GM18907 (cell line): Measurements from ENCODE around the gene SELE.
"Not testable (repeated sequence)": the region's sequence is repeated elsewhere in the genome, so short reads cannot be mapped to it uniquely, and the experiment has no call there.

Experiments
- ATAC-seq: cut with Tn5 transposase; IDR thresholded peaks from one replicate; pipeline ENCODE4 v1.9.1; 2021; ENCODE audit warnings: mild to moderate bottlenecking, moderate library complexity; ENCODE audit not compliant: unreplicated experiment

The SELE gene

DNA sequence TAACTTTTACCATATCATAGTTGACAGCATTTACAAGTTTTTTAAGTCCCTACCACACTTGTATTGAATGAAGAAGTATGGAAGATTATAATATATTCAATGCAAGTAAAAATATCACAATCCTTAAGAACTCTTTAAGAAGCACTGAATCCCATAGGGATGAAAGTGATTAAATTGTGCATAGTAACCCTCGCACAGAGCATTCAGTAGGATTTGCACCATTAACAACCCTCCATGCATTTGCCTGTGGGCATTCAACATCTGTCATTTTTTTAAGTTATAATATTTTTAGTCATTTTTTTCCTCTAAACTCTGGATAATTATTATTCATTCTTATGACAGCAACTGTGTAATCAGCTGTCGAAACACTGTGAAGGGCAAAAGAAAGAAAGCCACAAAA is 10.1 kb downstream of the SELE start:
- ATAC-seq: no peak

DNA sequence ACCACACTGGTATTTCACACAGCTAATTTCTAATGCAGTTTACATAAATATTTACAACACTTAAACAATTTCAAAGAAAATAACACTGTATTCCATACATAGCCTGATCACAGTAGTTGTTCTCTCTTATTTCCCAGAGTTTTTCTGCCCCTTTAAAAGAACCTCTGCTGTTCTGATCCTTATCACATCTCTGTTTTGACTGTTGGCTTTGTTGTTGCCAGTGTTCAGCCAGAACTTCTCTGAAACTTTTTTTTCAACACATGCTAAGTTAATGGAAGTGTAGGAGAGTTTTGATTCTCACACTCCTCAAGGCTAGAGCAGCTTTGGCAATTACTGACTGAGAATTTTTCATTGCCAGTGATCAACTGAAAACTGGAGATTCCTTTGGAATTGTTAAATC is 11.1 kb downstream of the SELE start:
- ATAC-seq: no peak

DNA sequence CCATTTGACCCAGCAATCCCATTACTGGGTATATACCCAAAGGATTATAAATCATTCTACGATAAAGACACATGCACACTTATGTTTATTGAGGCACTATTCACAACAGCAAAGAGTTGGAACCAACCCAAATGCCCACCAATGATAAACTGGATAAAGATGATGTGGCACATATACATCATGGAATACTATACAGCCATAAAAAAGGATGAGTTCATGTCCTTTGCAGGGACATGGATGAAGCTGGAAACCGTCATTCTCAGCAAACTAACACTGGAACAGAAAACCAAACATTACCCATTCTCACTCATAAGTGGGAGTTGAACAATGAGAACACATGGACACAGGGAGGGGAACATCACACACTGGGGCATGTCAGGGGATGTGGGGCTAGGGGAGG is 18.8 kb downstream of the SELE start:
- not testable (repeated sequence) for ATAC-seq

DNA sequence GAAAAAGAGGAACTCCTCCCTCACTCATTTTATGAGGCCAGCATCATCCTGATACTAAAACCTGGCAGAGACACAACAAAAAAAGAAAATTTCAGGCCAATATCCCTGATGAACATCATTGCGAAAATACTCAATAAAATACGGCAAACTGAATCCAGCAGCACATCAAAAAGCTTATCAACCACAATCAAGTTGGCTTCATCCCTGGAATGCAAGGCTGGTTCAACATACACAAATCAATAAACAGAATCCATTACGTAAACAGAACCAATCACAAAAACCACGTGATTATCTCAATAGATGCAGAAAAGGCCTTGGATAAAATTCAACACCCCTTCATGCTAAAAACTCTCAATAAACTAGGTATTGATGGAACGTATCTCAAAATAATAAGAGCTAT is 20.8 kb downstream of the SELE start:
- not testable (repeated sequence) for ATAC-seq

DNA sequence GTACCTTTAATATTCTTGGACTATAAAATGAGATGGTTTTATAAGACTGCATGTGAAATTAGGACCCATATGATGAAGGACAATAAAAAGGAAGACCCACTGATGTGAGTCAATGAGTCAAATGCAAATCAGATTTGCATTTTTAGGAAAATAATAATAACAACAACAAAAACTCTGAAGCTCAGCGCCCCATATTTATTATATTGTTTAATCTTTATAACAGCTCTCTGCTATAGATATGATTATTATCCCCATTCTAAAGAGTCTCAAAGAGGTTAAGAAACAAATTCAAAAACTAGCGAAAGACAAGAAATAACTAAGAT is 21.6 kb downstream of the SELE start:
- no peak for ATAC-seq

DNA sequence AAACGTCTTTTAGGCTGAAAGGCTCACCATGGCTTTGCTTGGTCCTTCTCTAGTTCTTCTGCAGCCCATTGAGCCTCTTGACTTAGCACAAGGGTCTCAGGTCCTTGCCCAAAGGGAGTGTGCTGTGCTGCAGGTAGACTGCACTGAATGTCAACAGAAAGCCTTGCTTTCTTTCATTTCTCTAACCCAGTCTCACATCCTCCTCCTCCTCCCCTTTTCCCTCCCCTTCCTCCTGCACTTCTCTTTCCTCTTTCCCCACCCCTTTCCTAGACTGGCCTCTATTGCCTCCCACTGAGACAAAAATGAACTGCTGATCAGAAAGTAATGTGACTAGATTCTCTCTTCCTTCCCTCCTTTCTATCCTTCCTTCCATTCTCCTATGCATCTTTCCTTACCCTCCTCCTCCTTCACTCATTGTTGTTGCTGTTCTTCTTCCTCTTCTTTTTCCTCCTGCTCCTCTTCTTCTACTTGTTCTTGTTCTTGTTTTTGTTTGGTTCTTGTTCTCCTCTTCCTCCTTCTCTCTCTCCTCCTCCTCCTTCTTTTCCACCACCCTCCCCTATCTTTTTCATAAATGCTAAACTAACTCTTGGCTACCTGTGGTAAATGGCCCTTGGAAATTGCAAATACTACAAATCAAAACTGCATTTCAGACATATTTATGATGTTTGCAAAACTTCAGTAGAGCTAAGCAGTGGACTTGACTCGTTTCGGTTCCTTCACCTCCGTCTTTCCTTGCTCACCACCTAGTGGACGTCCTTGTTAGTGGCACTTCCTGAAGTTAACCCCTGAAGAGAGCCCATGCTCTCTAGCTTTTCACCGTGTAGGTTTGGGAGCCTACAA is 22.2 kb downstream of the SELE start, which contains the start of gene SELL:
SELL (minus strand) TSS at position 152 of the 840 bp plus-strand sequence; CDS start at position 30, 122 bp downstream.
- peak; percentile 82 for ATAC-seq

DNA sequence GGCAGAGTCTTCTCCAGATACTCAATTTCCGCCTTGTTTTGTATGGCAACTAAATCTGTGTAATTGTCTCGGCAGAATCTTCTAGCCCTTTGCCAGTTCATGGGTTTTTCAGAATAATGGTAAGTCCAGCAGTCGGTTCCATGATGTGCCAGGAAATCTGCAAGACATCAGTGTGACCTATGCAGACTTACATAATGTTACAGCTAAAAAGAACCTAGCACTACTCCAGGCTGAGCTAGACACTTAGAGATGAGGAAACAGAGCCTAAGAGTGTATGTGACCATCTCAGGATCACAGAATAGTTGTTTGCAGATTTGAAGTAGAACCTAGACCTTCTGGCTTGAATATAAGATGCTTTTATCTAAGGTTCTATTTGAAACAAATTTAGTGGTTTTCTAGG is 25.2 kb downstream of the SELE start:
- ATAC-seq: no peak

DNA sequence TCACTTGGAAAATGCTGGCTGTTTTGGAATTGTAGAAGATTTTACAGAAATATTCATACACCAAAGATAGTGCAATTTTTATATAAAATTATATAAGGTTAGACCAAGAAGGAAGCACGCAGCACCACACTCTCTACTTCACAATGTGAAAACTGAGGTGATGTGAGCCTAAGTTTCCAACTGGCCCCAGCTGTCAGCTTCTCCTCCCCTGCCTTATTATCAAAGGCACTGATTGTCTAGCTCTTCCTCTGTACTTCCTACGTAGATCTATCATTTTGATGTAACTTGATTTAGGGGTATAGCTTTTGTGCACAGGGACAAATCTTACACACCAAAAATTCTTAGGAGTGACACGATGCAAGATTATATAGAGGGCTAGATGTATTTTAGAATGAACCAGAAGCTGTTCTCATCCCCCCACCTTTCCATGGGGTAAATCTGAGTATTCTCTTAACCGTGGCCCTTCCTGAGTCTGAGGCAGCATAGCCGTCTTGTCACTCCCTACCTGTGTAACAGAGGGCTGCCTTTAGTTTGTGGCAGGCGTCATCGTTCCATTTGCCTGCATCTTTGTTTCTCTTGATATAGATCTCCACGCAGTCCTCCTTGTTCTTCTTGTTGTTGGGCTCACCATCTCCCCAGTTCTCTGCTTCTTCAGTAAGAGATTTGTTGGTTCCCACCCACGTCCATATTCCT is 25.8 kb downstream of the SELE start:
- no peak for ATAC-seq

DNA sequence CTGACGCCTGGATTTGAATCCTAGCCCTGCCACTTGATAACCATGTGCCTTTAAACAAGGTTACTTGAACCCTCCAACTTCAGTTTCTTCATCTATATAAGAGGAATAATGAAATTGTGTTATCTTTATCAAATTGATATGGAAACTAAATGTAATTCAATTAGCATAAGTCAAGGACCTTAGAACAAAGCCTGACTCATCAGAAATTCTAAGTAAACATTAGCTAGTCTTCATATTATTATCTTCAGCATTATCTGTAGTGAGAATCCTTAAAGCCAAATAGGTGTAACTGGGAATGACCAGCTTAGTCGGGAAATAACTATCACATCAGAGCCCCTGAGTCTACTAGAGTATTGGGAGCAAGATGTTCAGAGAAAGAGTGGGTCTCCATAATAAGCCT is 29.1 kb downstream of the SELE start:
- ATAC-seq: no peak

DNA sequence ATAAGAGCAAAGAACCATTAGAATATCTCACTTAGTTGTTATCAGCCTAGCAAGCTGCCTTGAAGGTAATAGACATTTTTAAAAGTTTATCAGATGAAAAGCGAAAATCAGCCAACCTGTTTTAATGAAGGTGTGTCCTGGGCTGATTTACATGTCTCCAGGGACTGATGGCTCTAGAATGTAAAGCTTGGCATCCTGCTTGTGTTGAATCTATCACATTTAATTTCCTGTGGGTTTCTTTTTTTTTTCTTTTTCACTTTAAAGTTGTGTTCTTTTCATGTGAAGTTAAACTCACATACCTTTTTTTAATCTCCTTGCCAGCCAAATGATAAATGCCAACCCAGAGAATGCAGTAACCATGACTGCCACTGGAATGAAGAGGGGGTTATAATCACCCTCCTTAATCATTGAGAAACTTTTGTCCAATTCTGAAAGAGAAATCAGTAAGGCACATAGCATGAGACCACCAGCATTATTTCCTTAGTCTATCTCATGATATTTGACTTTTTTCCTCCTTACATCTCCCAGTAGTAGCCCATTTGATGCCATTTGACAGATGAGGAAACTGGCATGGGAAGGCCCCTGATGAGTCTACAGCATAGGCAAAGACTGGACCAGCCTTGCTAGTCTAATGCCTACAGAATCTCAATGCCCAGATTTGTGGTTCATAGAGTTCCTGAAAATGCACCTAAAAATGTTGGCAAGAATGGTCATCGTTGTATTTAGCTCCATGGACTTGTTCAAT is 32.4 kb downstream of the SELE start:
- no peak for ATAC-seq

DNA sequence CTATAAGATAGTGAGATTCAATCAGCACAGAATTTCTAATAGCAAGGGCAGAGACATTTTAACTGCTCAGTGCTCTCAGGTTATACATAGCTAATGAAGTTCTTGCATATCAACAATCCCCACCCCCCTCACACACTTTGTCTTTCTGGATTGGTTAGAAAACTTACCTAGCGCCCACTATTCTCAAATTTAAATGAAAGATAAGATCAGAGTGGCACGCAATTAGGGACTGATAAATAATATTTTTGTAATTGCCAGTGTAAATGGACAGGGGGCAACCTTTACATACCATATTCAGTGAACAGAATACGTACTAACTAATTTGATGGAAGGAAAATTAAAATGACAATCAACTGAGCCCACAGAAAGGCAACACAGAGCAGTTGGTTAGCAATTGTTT is 34.2 kb downstream of the SELE start:
- ATAC-seq: no peak

DNA sequence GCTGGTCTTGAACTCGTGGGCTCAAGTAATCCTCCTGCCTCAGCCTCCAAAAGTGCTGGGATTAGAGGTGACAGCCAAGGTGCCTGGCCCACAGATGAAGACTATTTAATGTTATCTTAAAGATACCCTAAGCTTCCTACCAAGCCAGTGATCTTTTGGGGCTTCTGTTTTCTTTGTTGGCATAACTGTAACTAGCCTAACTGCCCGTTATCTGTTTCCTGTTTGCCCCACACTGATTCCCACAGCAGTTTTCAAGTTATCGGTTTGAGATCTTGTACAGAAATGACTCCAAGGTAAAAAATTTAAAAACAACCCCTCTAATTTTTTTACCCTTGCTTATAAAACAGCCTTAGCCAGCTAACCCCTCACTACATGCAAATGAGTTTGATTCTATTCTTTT is 34.9 kb downstream of the SELE start:
- ATAC-seq: peak; percentile 36

DNA sequence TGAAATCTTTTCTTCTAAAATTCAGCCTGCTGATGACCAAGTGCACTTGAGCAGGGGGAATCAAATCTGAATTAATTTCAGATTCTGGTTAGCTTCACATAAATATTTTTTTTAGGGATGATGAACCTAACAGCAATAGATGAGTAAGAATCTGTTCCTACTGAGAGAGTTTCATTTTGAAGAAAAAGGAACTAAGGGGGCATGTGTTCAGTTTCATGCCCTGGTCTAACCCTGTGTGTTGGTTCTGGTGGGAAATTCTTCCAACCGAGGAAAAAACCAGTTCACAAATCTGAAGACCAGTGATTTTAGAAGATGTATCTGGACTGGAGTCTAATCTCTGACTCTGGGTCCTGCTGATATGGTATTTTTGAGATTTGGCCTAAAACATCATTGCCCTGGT is 36.1 kb downstream of the SELE start:
- peak; percentile 44 for ATAC-seq

DNA sequence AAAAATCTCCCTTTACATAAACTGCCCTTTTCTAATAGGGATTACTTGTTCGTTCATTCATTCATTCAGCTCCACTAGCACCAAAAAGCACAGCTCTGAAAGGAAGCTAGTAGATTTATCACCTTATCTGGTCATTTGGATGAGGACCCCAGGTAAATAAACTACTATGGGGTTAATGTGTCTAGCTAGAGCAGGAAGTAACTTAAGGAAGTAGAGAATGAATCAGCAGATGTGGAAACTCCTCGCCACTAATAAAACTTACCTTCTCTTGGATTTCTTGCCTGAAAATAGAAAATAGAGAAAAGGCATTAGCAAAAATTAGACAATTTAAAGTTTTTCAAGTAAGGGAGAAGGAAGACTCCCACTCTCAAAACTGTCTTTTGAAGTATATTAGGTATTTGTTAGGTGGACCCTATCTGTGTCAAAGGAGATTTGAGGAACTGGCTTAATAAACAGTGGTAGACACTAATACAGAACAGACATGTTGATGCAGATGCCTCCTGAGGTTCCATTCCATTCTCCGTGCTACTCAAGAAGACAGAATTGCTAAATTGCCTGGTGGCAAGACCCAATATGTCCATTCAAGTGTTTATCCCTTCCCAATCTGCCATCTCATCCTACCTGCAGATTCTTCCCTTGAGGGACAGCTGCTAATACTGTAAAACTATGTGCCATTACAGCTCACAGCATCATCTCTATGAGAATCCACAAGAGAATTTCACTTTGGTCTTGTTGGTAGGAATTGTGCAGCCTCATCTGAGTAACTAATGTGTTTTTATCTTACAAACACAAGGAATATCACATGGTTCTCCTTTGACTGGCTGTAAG is 37.4 kb downstream of the SELE start:
- ATAC-seq: no peak

DNA sequence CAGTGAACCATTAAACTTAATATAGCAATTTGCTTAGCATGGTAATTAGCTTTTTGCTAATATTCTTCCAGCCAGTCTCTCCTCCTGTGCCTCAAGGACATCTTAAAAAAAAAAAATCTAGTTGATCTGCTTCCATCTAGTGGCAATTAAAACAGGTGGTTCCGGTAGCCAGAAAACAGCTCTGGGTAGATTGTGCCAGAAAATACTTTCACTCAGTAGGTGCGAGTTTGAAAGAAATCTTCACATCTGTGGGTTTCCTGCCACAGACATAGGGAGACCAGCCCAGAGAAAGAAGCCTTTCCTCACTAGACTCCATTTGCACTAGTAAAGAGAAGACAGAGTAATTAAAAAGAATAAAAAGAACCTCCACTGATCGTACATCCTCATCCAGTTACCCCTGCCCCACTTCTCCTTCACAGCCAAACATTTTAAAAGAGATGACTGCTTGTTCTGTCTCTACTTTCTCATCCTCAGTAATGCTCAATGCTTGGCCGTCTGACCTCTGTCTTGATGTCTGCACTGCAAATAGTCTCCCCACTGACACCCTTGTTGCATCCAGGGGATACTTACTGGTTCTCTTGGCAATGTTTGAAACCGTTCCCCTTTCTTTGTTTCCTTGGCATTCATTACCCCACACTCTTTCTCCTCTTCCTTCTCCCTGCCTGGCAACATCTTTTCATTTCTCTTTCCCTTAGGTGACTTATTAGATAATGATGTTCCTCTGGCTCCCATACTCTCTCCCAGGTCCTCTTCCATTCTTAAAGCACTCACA is 39.4 kb downstream of the SELE start:
- ATAC-seq: no peak

DNA sequence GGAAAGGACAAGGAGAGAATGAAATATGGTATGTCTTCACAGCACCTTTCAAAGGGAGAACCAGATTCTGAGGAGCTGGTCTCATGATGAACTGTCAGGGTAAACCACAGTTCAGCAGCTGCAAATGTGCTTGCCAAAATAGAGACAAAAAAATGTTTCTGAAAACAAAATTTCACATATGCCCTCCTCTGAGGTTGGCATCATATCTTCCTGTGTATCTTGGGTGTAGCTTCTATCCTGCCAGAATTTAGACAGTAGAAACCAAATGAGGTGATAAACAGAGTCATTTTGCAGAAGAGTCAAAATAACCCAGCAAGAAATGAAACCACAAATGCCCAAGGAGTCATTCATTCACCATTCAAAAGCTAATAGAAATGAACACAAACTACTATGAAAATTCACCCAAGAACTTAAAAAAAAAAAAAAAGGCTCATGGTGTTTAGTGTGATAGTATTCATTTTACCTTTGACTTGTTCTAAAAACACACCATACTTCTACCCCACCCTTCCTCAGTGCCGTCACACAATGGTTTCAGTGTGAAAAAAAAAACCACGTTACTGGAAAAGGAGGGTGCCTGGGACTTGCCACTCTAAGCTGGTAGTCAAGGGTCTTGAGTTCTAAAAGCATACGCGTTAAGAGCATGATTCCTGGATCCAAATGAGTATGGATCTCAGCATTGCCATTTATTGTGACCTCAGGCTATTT is 41.0 kb downstream of the SELE start:
- ATAC-seq: peak; percentile 53

DNA sequence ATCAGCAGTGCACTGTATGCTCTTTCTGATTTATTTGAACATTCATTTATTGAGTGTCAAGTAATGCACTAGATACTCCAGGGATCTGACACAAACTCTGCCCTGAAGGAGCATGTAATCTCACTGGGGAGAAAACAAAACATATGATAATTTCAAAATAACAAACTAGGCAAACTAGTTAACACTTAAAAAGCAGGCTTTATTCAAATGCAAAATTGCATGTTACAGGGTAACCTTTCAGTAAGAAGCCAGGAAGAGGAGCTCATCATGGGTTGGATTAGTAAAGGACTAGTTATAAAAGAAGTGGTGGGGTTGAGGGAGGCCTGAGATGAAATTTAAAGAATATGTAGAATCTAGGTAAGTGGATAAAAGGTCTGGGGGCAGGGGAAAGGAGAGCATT is 43.4 kb downstream of the SELE start:
- ATAC-seq: no peak

DNA sequence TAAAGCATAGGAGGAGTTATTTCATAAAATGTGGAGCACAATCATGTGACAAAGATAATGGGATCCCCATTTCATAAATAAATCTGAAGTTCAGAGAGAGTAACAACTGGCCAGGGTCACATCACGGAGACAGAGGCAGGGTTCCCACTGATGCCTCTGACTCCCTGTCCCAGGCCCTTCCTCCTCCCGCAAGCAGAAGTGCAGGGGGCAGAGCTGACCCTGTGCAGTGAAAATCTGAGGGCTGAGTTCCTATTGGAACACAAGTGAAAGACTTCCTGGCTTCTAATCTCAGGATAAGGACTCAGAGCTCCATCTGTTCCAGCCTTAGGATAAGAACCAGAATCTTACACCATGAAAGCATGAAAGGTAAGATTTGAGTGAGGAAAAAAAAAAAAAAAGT is 44.5 kb downstream of the SELE start:
- ATAC-seq: no peak

DNA sequence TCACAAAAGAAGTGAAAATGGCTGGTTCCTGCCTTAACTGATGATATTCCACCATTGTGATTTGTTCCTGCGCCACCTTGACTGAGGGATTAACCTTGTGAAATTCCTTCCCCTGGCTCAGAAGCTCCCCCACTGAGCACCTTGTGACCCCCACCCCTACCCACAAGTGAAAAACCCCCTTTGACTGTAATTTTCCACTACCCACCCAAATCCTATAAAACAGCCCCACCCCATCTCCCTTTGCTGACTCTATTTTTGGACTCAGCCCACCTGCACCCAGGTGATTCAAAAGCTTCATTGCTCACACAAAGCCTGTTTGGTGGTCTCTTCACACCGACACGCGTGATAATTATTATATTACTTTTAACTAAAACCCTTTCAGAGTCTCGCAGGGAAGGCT is 45.5 kb downstream of the SELE start:
- ATAC-seq: not testable (repeated sequence)

DNA sequence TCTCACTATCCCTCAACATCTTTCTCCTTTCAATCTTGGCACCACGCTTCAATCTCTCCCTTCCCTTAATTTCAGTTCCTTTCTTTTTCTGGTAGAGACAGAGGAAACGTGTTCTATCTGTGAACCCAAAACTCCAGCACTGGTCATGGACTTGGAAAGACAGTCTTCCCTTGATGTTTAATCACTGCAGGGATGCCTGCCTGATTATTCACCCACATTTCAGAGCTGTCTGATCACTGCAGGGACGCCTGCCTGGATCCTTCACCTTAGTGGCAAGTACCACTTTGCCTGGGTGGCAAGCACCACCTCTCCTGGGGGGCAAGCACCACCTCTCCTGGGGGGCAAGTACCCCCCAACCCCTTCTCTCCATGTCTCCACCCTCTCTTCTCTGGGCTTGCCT is 50.2 kb downstream of the SELE start:
- ATAC-seq: no peak
